HG02870 (cell line): ENCODE measurements around the gene PURB.
"Not testable (repeated sequence)": the region's sequence is repeated elsewhere in the genome, so short reads cannot be mapped to it uniquely, and the experiment has no call there.

Experiments used
- ATAC-seq: cut with Tn5 transposase; IDR thresholded peaks from one replicate; pipeline ENCODE4 v1.9.1; 2021; ENCODE audit warnings: mild to moderate bottlenecking, moderate library complexity; ENCODE audit not compliant: unreplicated experiment

The PURB gene

DNA sequence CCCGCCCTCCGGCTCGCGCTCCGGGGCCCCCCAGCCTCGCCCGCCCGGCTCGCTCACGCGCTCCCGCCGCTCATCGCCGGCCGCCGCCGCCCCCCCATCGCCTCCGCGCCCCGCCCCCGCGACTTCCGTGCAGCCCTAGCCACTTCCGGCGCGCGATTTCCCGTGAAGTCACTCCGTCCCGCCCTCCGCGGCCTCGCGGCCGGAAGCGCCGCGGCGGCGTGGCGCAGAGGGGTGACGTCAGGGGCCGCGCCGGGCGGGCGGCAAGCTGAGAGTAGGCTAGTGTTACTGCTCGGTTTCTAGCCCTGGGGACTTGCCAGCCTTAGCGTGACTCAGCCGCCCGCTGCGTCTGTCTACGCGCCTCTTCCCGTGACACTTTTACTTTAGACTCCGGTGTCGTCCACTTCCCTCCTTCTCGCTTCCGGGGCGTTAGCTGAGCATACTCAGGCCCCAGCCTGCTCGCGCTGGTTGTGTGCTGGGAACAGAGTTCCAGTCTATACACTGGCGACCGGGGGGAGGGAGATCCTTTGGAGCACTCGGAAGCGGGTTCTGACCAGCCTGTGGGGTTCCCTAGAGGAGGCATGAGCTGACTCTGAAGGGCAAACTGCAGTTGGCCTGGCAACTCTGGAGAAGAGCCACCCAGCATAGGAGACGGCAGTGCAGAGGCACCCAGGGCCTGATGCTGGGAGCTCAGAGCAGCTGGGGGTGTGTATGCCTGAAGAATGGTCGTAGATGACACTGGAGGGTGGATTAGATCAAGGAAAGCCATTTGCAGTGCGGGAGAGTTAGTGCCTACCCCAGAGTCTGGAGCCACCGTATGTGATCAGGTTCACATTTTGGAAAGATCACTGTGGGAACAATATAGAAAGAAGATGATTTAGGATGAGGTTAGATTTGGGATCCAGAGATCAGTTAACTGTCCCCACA lies at the start of gene PURB:
PURB (minus strand) TSS at position 137 of the 924 bp plus-strand sequence. CDS start 182 bp downstream, outside the sequence.
- ATAC-seq: peak; percentile 85

GRCh38 chr7:44935016-44935415 lies 49.7 kb upstream of the PURB start:
- no peak for ATAC-seq

DNA sequence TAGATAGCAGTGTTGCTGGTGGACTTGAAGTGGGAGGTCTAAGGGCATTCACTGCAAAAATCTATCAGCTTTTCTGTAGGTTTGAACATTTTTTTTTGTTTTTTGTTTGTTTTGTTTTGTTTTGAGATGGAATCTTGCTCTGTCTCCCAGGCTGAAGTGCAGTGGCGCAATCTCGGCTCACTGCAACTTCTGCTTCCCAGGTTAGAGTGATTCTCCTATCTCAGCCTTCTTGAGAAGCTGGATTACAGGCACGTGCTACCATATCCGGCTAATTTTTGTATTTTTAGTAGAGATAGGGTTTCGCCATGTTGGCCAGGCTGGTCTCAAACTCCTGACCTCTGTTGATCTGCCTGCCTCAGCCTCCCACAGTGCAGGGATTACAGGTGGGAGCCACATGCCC lies 49.2 kb upstream of the PURB start:
- ATAC-seq: not testable (repeated sequence)

DNA sequence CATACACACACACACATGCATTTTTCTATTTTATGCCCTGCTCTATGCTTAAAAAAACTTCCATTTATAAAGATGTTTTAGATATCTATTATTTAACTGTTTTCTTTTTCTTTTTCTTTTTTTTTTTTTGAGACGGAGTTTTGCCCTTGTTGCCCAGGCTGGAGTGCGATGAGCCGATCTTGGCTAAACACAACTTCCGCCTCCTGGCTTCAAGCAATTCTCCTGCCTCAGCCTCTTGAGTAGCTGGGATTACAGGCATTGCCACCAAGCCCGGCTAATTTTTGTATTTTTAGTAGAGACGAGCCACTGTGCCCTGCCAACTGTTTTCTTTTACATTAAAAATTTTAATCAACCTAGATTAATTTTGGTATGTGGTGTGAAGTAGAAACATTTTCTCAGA lies 45.6 kb upstream of the PURB start:
- no peak for ATAC-seq

DNA sequence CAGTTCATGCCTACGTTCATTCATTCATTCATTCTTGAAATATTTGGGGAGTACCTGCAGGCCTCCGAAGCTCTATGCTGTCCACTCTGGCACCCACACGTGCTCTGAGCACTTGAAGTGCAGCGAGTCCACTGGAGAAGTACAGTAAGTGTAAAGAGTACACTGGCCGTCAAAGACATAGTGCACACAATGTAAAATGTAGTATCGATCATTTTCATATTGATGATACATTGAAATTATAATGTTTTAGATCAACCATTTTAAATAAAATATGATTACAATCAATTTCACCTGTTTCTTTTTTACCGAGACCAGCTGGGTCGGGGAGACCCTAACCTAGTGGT lies 37.0 kb upstream of the PURB start:
- ATAC-seq: no peak

DNA sequence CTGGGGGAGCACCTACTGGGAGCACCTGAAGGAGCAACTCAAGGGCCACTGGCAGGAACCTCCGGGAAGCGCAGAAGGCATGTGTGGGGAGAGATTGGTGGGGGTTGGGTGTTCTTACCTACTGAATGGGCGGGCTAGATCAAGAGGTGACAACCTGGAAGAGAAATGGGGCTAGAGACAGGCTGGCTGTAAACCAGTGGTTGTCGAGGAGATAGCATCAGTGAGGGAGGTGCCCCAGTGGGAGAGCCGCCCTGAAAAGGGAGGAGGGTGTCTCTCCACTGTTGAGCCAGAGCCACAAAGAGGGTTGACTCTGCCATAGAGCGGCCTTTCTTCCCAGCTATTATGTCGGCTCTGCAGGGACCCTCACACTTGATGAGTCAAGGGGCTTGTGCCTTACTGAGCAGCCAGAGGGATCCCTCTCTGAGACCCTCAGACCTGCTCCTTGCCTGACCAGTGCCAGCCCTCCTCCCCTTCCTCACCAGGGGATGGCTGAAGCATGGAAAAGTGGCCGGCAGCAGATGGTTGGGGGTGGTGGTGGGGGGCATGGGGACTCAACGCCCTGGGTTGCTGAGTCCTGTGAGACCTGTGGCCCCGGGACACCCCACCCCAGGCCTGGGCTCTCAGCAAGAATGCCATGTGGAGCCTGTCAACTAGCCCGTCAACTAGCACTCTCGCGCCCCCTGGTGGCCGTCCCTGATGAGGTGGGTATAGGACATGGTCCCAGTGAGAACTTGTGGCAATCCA lies 36.4 kb upstream of the PURB start:
- no peak for ATAC-seq

- ATAC-seq: no peak
Measured at GRCh38 chr7:44920119-44920518, 34.8 kb upstream of the PURB start.

- no peak for ATAC-seq
Measured at GRCh38 chr7:44918029-44918428, 32.7 kb upstream of the PURB start.

DNA sequence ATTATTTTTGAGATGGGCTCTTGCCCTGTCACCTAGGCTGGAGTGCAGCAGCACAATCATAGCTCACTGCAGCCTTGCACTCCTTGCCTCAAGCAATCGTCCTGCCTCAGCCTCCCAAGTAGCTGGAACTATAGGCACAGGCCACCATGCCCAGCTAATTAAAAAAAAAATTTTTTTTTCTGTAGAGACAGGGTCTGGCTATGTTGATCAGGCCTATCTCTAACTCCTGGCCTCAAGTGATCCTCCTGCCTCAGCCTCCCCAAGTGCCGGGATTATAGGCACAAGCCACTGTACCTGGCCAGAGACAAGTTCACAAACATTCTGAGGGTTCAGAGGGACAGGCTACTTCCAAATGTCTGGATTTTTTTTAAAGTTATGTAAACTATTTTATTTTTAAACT lies 32.1 kb upstream of the PURB start:
- no peak for ATAC-seq

DNA sequence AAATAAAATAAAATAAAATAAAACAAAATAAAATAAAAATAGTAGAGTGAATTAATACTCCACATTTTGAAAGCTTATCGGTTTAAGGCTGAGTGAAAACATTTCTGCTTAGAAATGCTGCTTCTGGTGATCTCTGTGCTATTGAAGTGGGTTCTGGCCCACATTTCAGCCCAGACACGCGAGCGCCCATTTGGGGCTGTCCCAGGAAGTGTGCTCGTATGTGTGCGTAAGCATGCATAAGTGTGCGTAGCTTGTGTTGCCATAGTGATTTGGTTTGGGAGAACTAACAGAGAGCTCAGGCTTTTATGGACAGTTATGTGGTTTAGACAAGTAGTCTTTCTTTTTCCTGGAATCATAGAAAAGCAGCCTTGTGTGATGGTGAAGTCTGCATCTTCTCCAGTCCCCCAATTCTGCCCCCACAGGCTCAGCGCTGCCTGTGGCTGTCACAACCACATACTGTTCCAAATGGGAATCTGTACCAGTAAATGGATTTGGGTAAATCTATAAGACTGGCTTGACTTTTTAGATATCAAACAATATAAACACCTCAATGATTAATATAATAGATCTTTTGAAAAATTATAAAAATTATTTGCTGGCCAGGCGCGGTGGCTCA lies 29.8 kb upstream of the PURB start:
- peak; percentile 95 for ATAC-seq

- ATAC-seq: no peak
Measured at GRCh38 chr7:44912775-44913347, 27.5 kb upstream of the PURB start.

DNA sequence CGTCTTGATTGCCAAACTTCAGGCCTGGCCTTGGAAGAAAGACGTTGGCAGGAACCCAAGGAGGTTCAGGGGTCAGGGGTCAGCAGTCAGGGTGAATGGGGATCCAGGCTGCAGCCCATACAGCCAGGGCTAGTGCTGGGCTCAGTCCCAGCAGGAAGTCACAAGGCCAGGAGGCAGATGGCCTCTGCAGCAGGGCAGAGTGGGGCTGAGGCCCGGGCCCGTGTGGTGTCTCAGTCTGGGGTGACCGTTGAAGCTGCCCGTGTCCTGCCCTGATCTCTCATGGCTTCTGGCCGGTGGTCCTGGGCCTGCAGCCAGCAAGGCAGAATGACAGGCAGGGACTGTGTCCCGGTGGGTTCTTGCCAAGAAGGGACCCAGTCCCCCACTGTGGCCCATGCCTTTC lies 26.6 kb upstream of the PURB start:
- ATAC-seq: no peak

DNA sequence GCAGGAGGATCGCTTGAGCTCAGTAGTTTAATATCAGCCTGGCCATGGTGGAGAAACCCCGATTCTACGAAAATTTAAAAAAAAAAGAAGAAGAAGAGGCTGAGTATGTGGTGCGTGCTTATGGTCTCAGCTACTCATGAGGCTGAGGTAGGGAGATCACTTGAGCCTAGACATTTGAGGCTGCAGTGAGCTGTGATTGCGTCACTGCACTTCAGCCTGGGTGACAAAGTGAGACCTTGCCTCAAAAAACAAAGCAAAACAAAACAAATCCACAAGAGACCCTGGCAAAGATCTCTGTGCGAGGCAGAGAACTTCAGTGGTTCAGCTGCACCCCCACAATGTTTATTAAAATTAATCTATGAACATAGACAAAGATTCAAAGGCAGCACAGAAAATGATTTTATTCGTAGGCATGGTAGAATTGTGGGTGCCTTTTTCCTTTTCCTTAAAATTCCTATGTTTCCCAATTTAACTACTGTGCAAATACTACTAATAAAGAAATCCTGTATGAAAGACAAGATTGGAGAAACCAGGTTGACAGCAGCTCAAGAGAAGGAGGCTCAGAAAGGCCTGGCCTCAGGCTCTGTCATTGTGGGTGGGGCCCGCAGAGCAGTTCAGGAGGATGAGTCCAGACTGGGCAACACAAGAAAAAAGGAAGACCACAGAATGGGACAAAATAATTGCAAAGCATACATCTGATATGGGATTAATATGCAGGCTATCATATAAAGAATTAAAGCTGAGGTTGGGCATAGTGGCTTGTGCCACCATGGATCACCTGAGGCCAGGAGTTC lies 24.5 kb upstream of the PURB start:
- no peak for ATAC-seq

- no peak for ATAC-seq
Measured at GRCh38 chr7:44906965-44907364, 21.6 kb upstream of the PURB start.

DNA sequence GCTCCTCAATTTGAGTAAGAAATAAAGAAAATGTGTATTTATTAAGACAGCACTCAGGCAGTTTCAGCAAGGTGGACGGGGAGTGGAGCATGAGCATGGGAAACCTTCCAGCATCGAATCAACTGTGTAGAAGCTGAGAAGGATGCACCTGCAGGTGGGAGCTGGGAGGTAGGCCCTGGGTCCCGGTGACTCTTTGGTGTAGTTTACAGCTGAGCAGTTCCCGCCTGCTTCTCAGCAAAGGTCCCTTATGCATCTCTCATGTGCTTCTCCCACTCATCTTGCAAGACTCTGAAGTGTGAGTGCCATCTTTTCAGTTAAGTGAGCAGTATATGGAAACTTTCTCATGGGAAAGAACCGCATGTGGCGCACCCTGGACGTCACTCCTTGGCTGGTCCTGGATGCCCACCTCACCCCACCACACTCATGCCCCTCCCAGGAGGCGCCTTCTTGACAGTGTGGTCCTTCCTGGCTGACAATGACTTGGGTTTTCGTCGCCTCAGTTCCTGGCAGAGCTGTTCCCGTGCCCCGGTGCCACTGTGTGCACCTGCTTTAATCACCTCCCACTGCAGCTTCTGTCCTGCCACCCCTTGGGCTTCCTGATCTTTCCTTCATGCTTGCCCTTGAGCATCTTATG lies 19.8 kb upstream of the PURB start:
- ATAC-seq: no peak

DNA sequence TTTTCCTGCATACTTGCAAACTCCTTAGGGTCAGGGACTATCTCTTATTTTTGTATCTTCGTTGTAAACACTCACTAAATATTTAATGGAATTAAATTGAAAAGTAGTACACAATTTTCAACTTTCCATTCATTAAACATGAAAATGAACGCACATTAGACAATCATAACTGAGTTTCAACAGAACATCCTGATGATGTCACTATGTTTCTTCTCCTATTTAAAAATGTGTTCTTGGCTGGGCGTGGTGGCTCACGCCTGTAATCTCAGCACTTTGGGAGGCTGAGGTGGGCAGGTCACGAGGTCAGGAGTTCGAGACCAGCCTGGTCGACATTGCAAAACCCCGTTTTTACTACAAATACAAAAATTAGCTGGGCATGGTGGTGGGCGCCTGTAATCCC lies 14.1 kb upstream of the PURB start:
- no peak for ATAC-seq

DNA sequence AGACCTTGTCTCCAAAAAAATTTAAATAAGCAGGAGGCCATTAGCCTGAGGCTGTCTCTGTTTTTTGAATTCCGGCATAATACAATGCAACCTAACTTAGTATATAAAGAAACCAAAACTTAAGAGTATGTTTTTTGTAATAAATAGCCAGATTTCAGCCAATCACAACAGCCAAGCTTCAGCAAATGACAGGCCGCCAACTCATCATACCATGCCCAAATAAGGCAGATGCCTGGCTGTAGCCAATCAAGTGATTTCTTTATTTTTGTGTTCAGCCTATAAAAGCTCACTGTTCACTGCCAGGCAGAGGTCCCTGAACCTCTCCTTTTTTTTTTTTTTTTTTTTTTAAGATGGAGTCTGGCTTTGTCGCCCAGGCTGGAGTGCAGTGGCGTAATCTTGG lies 12.7 kb upstream of the PURB start:
- no peak for ATAC-seq

DNA sequence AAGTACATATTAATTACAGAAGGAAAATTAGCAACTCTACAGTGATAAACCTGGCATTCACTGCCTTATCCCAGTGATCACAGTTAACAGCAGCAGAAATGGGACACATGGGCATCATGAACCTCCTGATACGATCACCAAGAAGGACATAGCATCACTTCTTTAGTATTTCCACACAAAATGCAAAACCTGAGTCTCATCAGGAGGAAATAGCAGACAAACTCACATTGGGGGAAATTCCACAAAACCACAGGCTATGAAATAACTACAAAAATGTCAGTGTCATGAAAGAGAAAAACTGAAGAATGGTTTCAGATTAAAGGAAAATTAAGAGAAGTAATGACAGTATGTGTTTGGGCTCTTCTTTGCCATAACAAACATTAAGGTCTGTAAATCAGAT lies 12.0 kb upstream of the PURB start:
- no peak for ATAC-seq

GRCh38 chr7:44894888-44895580 lies 9.7 kb upstream of the PURB start:
- ATAC-seq: no peak
